HEK293T (cell line): ENCODE data around the gene SPAG6.

Experiments
- ARNT ChIP-seq: fragments of 450-650 bp; IDR thresholded peaks from 2 replicates; pipeline ENCODE4 v1.6.1; 2017; ENCODE audit warnings: mild to moderate bottlenecking
- CTBP1 ChIP-seq: fragments of 450-650 bp; IDR thresholded peaks from 2 replicates; pipeline ENCODE4 v1.6.1; 2016; ENCODE audit warnings: borderline replicate concordance
- ELF4 ChIP-seq: fragments of 450-650 bp; IDR thresholded peaks from 2 replicates; pipeline ENCODE4 v1.6.1; 2017; ENCODE audit warnings: antibody characterized with exemption
- FOXK2 ChIP-seq: fragments of 450-650 bp; IDR thresholded peaks from 2 replicates; pipeline ENCODE4 v1.6.1; 2016; ENCODE audit warnings: mild to moderate bottlenecking
- FOXM1 ChIP-seq: fragments of 450-650 bp; IDR thresholded peaks from 2 replicates; pipeline ENCODE4 v1.6.1; 2017; ENCODE audit warnings: mild to moderate bottlenecking, borderline replicate concordance
- HDGF ChIP-seq: fragments of 450-650 bp; IDR thresholded peaks from 2 replicates; pipeline ENCODE4 v1.6.1; 2017; ENCODE audit warnings: antibody characterized with exemption, borderline replicate concordance
- L3MBTL2 ChIP-seq: fragments of 450-650 bp; conservative IDR thresholded peaks from 2 replicates; pipeline ENCODE4 v1.6.1; 2016; ENCODE audit warnings: mild to moderate bottlenecking
- NFRKB ChIP-seq: fragments of 450-650 bp; IDR thresholded peaks from 2 replicates; pipeline ENCODE4 v1.6.1; 2016; ENCODE audit warnings: mild to moderate bottlenecking, moderate library complexity
- SP1 ChIP-seq: fragments of 450-650 bp; IDR thresholded peaks from 2 replicates; pipeline ENCODE4 v1.6.1; 2017
- SUZ12 ChIP-seq: fragments of 450-650 bp; IDR thresholded peaks from 2 replicates; pipeline ENCODE4 v1.6.1; 2016; ENCODE audit warnings: mild to moderate bottlenecking
- ZNF384 ChIP-seq: fragments of 450-650 bp; IDR thresholded peaks from 2 replicates; pipeline ENCODE4 v1.6.1; 2016
- TF ChIP-seq, protein P1 (sequence below): fragments of 450-650 bp; IDR thresholded peaks from 2 replicates; pipeline ENCODE4 v1.6.1; 2016

DNA sequence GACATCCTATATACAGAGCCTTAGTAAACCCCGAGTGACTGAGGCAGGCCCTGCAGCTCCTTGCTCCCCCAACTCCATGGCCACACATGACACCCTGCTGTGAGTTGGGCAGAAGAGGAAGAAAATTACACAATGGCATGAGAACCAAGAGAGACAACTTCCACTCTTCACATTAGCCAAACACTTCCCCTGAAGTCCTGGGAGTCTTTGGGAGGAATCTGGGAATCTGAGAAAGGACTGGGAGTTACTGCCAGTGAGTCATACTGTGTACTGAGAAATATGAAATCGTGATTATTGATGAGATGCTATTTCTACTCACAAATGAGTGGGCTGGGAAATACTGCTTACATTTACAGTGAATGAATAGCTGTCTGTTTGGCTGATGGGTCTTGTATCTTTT is 116.6 kb downstream of the SPAG6 start:
- TF ChIP-seq CTBP1, result no peak
- TF ChIP-seq, protein P1, sequence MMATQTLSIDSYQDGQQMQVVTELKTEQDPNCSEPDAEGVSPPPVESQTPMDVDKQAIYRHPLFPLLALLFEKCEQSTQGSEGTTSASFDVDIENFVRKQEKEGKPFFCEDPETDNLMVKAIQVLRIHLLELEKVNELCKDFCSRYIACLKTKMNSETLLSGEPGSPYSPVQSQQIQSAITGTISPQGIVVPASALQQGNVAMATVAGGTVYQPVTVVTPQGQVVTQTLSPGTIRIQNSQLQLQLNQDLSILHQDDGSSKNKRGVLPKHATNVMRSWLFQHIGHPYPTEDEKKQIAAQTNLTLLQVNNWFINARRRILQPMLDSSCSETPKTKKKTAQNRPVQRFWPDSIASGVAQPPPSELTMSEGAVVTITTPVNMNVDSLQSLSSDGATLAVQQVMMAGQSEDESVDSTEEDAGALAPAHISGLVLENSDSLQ, result no peak
- TF ChIP-seq SUZ12, result no peak
- no peak for TF ChIP-seq ARNT
- no peak for TF ChIP-seq ZNF384
- no peak for TF ChIP-seq FOXM1
- TF ChIP-seq NFRKB, result no peak
- TF ChIP-seq SP1, result no peak
- no peak for TF ChIP-seq FOXK2
- TF ChIP-seq ELF4, result no peak
- no peak for TF ChIP-seq HDGF
- TF ChIP-seq L3MBTL2, result no peak
